K562 (cell line): ENCODE results near the gene SKIDA1. TPM values are rescaled to one million over a fixed set of nuclear protein-coding genes. Genes with fewer than 3 reads are reported as not detected.
A peak's percentile ranks its signal among the peaks of the same experiment; 100 is the strongest.
"Not testable (repeated sequence)": the region's sequence is repeated elsewhere in the genome, so short reads cannot be mapped to it uniquely, and the experiment has no call there.

ENCODE experiments used
- ATAC-seq: fragments of 200-7000 bp; cut with Tn5 transposase; 3 replicates; pipeline ENCODE4 v1.9.1; 2020; ENCODE audit warnings: moderate library complexity
- BruUV-seq: library from RNA; stranded (reverse); fragments of 400-500 nt; replicated peaks from 2 replicates; lab custom pipeline; 2021; lab: Mats Ljungman, UMichigan
- CTCF ChIA-PET: fragments of 300-600 bp; formaldehyde crosslinking; extraction: SDS; loops from one replicate; lab custom pipeline; 2021; ENCODE audit warnings: low intra/inter-chr PET ratio; lab: Yijun Ruan, JAX
- POLR2A ChIA-PET: fragments of 300-600, 350-650 bp; sonication (Branson Sonifier 250); formaldehyde crosslinking; extraction: SDS; loops from one replicate; lab custom pipeline; 2021; ENCODE audit warnings: antibody characterized with exemption, inconsistent platforms; lab: Yijun Ruan, JAX
- DNase-seq, 4 experiments: peaks; one replicate each; pipeline versions ENCODE4 v3.0.0 to v3.0.0-alpha.2; 2011 to 2018; ENCODE audit warnings: low spot score in 3 of 4, mixed read lengths in 3 of 4; ENCODE audit errors: extremely low read depth in 1 of 4
- FAIRE-seq: peaks from 2 replicates; lab custom pipeline; 2011; peaks lifted over from hg19 to GRCh38; lab: Jason Lieb, UNC
- H2AFZ ChIP-seq: 2 replicates; pipeline ENCODE4 v1.6.0; 2011; ENCODE audit warnings: low read depth, low read length, control low read depth, inconsistent platforms
- H3K27ac ChIP-seq: fragments of 200-600 bp; 3 replicates; pipeline ENCODE4 v1.8.0; 2011; ENCODE audit warnings: low read depth, mild to moderate bottlenecking, control low read depth, inconsistent platforms, low read length, moderate library complexity, mixed read lengths; ENCODE audit errors: extremely low read depth
- H3K27me3 ChIP-seq, 2 experiments: fragments of 300-600 bp in 1 of 2; 2 replicates in 1 of 2; 3 replicates in 1 of 2; pipeline versions ENCODE4 v1.6.0 to v1.8.0; 2011; ENCODE audit warnings: inconsistent platforms in 2 of 2, low read length in 2 of 2, mild to moderate bottlenecking in 1 of 2, mixed read lengths in 1 of 2, moderate library complexity in 1 of 2; ENCODE audit not compliant: control insufficient read depth in 2 of 2, insufficient read depth in 2 of 2
- H3K36me3 ChIP-seq: fragments of 300-600 bp; 3 replicates; pipeline ENCODE4 v1.8.0; 2011; ENCODE audit warnings: mild to moderate bottlenecking, low read length, inconsistent platforms; ENCODE audit not compliant: control insufficient read depth, insufficient read depth
- H3K4me1 ChIP-seq, 2 experiments: fragments of 200-600 bp in 1 of 2; replicated peaks in 1 of 2; 2 replicates in 1 of 2; 3 replicates in 1 of 2; pipeline versions ENCODE4 v1.5.1 to v1.8.0; 2011; ENCODE audit warnings: inconsistent platforms in 2 of 2, low read length in 2 of 2, mild to moderate bottlenecking in 1 of 2, mixed read lengths in 1 of 2, moderate library complexity in 1 of 2; ENCODE audit not compliant: control insufficient read depth in 2 of 2, insufficient read depth in 2 of 2
- H3K4me2 ChIP-seq: 2 replicates; pipeline ENCODE4 v1.6.1; 2011; ENCODE audit warnings: low read length, control low read depth, inconsistent platforms, mixed read lengths; ENCODE audit not compliant: insufficient read depth
- H3K4me3 ChIP-seq: fragments of 200-600 bp; sonication (generic), shearing (Covaris generic); 2 replicates; pipeline ENCODE4 v1.5.1; 2016; ENCODE audit warnings: control low read depth, inconsistent platforms
- H3K79me2 ChIP-seq: fragments of 200-600 bp; 3 replicates; pipeline ENCODE4 v1.8.0; 2011; ENCODE audit warnings: low read length, inconsistent platforms; ENCODE audit not compliant: control insufficient read depth, insufficient read depth
- H3K9ac ChIP-seq, 2 experiments: 2 replicates each; pipeline versions ENCODE4 v1.6.0 to v1.6.1; 2011; ENCODE audit warnings: low read depth in 2 of 2, low read length in 2 of 2, control low read depth in 1 of 2, inconsistent platforms in 1 of 2, mild to moderate bottlenecking in 1 of 2, mixed read lengths in 1 of 2; ENCODE audit not compliant: insufficient read depth in 1 of 2
- H3K9me1 ChIP-seq: one replicate; pipeline ENCODE4 v1.6.0; 2011; ENCODE audit warnings: inconsistent platforms, mild to moderate bottlenecking, low read length, moderate library complexity; ENCODE audit not compliant: control insufficient read depth, insufficient read depth
- H3K9me3 ChIP-seq: replicated peaks from 2 replicates; pipeline ENCODE4 v1.5.1; 2011; ENCODE audit warnings: low read depth, low read length, inconsistent platforms; ENCODE audit not compliant: control insufficient read depth, insufficient read depth
- H4K20me1 ChIP-seq: replicated peaks from 2 replicates; pipeline ENCODE4 v1.6.1; 2011; ENCODE audit warnings: low read length, inconsistent platforms, mixed read lengths; ENCODE audit not compliant: control insufficient read depth, insufficient read depth
- CCAR2 ChIP-seq: fragments of 200-400 bp; formaldehyde crosslinking; IDR thresholded peaks from 2 replicates; pipeline ENCODE4 v1.6.1; 2017; ENCODE audit warnings: mild to moderate bottlenecking, low read depth, low read length
- SMC3 ChIP-seq: conservative IDR thresholded peaks from 2 replicates; pipeline ENCODE4 v1.6.1; 2011; ENCODE audit warnings: low read depth, low read length, improper control_type of control experiment; ENCODE audit not compliant: insufficient read depth
- TSHZ1 ChIP-seq: fragments of 250-450 bp; sonication (Bioruptor Pico); IDR thresholded peaks from 2 replicates; pipeline ENCODE4 v1.4.0; 2020; ENCODE audit warnings: mild to moderate bottlenecking, moderate library complexity
- WGBS: fragments of 100-300 bp; shearing (Covaris generic); methylation state at CpG from one replicate; pipeline ENCODE4 v1.1.6; 2016; ENCODE audit warnings: low coverage, mixed read lengths; ENCODE audit not compliant: insufficient coverage; ENCODE audit errors: missing lambda C conversion rate; 5-methylcytosine and 5-hydroxymethylcytosine counted together
- in situ Hi-C: fragments of 300-500 bp; cut with MboI; formaldehyde crosslinking; loops from 4 replicates; pipeline ENCODE4 v1.15.0; 2018; ENCODE audit warnings: inconsistent platforms, mixed read lengths
- intact Hi-C: fragments of 100-400 bp; cut with micrococcal nuclease; formaldehyde crosslinking; loops from 2 replicates; pipeline ENCODE4 v1.14.2; 2022
- polyA plus RNA-seq, 8 experiments: library from polyadenylated mRNA; depleted of rRNA in 4 of 8; stranded (reverse) in 5 of 8; unstranded in 3 of 8; fragments of >200 nt; fragmentation: Nextera tagmentation in 2 of 8; fragmentation: Illumina TruSeq in 1 of 8; extraction: Ambion mirVana in 2 of 8; extraction: Trizol in 1 of 8; gene quantifications; 2 replicates each; pipeline versions ENCODE4 v1.2.1 to v1.2.3, GENCODE V29; 2011 to 2014; ENCODE audit warnings: inconsistent platforms in 1 of 8, missing spikeins in 1 of 8
- total RNA-seq, 7 experiments: library from RNA; depleted of rRNA in 6 of 7; stranded (reverse); fragments of >200 nt in 6 of 7; fragmentation: Illumina TruSeq in 2 of 7; extraction: Trizol in 2 of 7; gene quantifications; 2 replicates each; pipeline versions ENCODE4 v1.2.1 to v1.2.3, GENCODE V29; 2011 to 2021; ENCODE audit warnings: low replicate concordance in 1 of 7

Gene SKIDA1
- total and polyA plus RNA-seq, 9 of the 15 experiments (the other 6 are each of a cell fraction or from before 2014, with no cell fraction given): 0.05 to 1.1 (median 0.42) TPM

GRCh38 chr10:21536874-21537273 lies 11.4 kb upstream of the SKIDA1 start (continued):
- no peak for TF ChIP-seq TSHZ1 (CRISPR knock-in tag)
- no peak for TF ChIP-seq CCAR2
- no peak for TF ChIP-seq SMC3

GRCh38 chr10:21535976-21536375 lies 10.5 kb upstream of the SKIDA1 start:
- H4K20me1 ChIP-seq, ATAC-seq, CTCF ChIA-PET, H3K9me1 ChIP-seq, FAIRE-seq, DNase-seq, BruUV-seq, in situ Hi-C loops, H3K27me3 ChIP-seq, intact Hi-C loops, H3K9me3 ChIP-seq, H2AFZ ChIP-seq: not testable (repeated sequence)
- Histone ChIP-seq H3K79me2 (peaks cover 66% of the 10 kb centered on the region), H3K27ac (peak overlapping the region; percentile 80; the same call in 2 of the 3 replicates), H3K36me3 (peaks cover 53% of the 10 kb centered on the region), H3K4me1 (peaks cover 8 to 11% of the 10 kb centered on the region in 2 experiments; a peak in 4 of 5 replicates), H3K9ac (peak overlapping the region; percentile 66 to 69; a peak in 1 of 4 replicates), H3K4me3 (peak overlapping the region; percentile 60; the same call in 1 of the 2 replicates), H3K4me2 (peak overlapping the region; percentile 76)
- POLR2A ChIA-PET: interaction anchor here (1.8 to 2.8 kb wide), 2 partner anchors 14 to 25 kb away, joined by 7 to 10 read pairs; no protein-coding TSS in a partner anchor
- 56% methylated on average over 9 of the region's 9 CpGs for WGBS
